ENCODE measurements around the gene NOL9. TPM values are rescaled to one million over a fixed set of nuclear protein-coding genes. Genes with fewer than 3 reads are reported as not detected.
A peak's percentile ranks its signal among the peaks of the same experiment; 100 is the strongest.

Gene NOL9
- total RNA-seq, 1 experiment from 2014 or later: 26.9 TPM

DNA sequence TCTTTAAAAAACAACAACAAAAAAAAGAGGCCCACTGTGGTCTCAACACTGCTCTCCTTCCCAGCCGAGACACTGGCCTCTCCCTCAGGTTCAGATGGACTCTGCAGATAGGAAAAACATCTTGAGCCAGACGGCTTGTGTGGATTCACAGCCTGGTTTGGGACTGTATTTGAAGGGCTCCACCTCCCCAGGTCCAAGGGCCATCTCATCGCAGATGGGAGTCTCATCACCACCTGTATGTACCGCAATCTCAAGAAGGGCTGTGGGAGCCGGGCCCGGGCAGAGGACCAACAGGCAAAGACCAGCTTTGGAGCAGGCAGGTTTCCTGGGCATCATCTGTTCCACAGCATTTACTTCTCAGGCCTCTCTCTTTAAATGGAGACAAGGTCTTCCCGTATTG is 35.7 kb upstream of the NOL9 start:
- no peak for DNase-seq (ENCODE audit: low read depth)

DNA sequence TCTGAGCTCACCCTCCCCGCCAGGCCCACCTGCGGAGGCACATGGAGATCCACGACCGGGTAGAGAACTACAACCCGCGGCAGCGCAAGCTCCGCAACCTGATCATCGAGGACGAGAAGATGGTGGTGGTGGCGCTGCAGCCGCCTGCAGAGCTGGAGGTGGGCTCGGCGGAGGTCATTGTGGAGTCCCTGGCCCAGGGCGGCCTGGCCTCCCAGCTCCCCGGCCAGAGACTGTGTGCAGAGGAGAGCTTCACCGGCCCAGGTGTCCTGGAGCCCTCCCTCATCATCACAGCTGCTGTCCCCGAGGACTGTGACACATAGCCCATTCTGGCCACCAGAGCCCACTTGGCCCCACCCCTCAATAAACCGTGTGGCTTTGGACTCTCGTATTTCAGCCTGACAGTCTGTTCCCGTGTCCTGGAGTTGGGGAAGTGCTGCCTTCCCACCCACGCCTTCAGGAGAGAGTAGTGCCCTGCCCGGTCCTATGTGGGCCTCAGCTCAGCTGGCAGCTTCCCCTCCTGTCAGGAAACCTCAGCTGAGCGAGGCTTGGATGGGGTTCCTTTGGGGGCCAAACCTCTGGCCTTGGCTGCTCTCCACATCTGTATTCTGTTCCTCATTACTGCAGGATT is 34.7 kb upstream of the NOL9 start:
- DNase-seq (ENCODE audit: low read depth): peak; percentile 34

DNA sequence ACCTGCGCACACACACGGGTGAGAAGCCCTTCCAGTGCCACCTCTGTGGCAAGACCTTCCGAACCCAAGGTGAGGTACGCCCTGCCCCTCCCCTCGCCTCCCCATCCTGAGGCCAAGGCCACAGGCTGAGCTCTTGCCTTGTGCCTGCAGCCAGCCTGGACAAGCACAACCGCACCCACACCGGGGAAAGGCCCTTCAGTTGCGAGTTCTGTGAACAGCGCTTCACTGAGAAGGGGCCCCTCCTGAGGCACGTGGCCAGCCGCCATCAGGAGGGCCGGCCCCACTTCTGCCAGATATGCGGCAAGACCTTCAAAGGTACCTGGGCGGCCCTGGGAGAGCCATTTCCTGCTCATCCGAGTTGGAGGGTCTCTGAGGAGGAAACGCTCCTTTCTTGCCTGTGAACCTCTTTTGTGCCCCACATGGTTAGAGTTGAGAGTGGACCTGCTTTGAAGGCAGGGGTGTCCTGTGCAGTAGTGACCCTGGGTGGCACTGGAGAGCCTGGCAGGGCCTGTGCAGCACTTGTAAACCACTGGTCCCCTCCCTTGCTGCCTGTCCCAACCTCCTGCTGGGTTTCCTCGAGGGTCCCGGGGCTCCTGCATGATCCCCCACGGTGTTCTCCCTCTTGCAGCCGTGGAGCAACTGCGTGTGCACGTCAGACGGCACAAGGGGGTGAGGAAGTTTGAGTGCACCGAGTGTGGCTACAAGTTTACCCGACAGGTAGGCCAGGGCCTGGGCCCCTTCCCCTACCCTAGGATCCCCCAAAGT is 34.0 kb upstream of the NOL9 start:
- no peak for DNase-seq (ENCODE audit: low read depth)

DNA sequence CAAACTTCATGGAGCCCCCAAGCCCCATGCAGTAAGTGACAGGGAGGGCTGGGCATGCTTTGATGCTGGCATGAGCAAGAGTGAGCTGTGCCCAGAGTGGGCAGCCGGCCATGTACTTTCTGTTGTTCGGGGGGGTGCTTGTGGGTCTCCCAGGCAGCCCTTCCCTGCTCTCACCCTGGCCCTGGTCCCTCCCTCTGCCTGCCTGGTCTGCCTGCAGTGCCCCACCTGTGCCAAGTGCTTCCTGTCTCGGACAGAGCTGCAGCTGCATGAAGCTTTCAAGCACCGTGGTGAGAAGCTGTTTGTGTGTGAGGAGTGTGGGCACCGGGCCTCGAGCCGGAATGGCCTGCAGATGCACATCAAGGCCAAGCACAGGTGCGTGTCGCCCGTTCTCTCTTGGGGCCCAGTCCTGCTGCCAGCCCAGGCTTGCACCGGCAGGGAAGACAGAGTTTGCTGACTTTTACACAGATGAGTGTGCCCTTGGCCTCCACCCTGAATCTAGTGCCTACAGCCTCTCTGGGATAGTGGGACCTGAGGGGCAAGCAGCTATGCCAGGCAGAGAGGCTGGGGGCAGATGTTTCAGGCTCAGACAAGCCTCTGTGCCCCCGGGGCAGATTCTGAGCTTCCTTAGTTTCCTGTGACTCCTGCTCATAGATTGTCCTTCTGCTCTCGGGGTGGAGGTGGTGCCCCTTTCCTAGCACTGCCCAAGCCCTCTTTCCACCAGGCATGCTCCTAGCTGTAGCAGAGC is 33.1 kb upstream of the NOL9 start:
- peak; percentile 47 for DNase-seq (ENCODE audit: low read depth)

DNA sequence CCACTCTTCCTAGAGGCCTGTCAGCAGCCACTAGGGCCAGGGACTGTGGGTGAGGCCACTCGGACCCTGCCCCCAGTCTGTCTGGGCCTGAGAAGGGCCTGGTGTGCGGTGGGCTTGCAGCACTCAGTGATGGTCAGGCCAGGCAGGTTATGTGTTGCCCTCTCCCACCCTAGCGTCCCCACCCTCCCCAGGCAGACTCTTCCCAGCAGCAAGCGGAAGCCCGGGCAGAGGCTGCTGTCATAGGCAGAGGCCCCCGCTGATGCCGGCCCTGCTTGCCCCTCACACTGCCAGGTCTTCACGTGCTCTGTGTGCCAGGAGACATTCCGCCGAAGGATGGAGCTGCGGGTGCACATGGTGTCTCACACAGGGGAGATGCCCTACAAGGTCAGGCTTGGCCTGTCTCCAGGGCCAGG is 32.1 kb upstream of the NOL9 start:
- DNase-seq (ENCODE audit: low read depth): no peak

DNA sequence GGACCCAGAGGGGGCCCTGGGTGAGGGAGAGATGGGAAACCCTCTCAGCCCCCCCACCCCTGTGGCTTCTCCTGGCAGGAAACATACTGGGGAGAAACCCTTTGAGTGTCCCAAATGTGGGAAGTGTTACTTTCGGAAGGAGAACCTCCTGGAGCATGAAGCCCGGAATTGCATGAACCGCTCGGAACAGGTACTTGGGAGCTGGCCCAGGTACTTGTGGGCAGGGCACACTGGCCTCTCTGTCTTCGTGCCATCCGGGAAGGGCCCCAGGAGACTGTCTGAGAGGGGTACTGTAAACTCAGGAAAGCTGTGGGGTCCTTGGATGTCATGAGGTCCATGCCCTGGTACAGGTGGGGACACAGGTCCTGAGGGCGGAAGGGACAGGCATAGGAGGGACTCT is 31.5 kb upstream of the NOL9 start:
- DNase-seq (ENCODE audit: low read depth): no peak

DNA sequence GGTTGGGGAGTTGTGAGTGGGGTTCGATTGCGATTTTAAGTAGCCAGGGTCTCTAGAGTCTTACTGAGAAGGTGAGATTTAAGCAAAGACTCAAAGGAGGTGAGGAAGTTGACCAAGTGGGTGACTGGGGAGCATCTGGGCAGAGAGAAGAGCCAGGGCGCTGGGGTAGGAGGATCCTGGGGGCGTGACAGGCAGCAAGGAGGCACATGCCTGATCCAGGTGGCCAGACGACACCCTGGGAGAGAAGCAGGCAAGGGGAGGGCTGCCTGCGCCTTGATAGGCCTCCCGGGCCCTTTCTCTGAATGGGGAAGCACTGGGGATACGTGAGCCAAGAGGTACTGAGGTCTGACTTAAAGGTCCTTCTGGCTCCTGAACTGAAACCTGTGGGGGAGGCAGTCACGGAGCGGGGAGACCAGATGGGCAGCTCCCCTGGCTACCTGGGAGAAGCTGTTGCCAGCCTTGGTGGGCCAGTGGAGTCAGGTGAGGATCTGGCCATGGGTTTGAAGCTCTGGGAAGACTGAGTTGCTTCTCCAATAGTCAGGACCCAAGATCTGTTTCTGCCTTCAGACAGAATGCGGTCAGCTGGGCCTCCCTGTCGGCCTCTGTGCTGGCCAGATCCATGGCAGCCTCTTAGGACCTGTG is 30.9 kb upstream of the NOL9 start:
- no peak for DNase-seq (ENCODE audit: low read depth)

DNA sequence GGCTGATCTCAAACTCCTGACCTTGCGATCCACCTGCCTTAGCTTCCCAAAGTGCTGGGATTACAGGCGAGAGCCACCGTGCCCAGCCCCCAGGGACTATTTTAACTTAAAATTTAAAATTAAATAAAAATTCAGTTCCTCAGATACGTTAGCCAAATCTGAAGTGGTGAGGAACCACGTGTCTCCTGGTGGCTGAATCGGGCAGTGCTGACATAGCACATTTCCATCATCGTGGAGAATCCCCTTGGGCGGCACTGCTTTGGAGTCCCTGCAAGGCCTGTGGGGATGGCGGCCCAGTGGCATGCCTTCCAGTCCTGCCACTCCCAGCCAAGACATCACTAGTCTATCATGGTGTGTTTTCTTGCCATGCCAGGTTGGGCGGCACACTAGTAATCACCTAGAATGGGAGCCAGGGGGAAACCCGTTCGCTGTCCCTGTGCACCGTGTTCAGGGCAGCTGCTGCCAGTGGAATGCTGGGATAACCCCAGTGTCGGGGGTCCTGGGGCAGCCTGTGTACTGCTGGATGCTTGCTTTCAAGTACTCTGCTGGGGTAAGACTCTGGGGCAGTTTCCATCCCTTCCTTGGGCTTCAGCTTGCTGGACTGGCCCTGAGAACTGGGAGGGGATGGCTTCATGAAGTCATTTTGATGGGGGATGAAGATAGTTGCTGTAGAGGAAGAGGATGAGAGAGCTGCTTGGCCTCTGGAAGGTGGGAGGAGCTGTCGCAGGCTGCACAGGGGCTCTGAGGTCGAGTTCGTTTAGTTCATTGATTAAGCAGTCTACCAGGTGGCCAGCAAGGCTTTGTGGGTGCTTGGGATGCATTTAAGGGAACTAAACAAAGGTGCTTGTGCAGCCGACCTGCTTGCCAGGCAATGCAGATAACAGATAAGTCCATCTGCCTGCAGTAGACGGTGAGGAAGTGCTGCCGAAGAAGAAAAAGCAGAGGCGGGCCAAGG is 30.1 kb upstream of the NOL9 start:
- DNase-seq (ENCODE audit: low read depth): no peak

DNA sequence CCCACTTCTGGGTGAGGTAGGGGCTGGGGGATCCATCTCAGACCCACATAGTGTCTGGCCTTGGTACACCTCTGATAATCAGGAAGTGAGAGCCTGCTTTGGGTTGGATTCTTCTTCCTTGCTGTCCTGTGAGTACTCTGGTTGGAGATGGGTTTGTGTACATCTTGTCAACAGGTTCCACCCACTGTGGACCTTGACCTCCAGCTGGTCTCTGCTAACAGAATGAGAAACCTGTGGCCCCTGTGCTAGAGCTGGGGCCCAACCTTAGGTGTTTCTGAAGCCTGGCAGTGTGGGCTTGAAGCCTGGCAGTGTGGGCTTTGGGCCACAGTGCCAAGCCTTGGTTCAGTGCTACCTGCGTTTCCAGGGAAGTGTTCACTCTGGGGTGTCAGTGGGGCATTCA is 28.1 kb upstream of the NOL9 start:
- DNase-seq (ENCODE audit: low read depth): no peak

DNA sequence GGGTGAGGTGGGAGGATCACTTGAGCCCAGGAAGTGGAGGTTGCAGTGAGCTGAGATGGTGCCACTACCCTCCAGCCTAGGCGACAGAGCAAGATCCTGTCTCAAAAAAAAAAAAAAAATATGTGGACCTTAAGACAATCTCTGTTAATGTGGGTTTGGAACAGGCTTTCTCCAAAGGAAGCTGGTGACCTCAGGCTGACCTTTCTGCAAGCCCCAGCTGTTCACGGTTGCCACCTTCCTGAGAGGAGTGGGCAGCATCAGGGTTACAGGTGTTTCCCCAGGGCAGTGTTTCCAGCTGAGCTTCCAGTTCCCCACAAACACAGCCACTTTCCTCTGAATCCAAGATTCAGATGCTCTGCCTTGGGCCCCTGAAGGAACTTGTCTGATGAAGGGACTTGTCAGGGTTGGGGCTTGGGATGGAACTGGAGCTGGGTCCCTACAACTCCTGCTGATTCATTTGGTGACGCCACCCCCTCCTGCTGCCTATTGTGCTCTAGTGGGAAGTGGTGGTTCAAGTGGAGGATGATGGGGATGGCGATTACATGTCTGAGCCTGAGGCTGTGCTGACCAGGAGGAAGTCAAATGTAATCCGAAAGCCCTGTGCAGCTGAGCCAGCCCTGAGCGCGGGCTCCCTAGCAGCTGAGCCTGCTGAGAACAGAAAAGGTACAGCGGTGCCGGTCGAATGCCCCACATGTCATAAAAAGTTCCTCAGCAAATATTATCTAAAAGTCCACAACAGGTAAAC is 27.4 kb upstream of the NOL9 start:
- no peak for DNase-seq (ENCODE audit: low read depth)

DNA sequence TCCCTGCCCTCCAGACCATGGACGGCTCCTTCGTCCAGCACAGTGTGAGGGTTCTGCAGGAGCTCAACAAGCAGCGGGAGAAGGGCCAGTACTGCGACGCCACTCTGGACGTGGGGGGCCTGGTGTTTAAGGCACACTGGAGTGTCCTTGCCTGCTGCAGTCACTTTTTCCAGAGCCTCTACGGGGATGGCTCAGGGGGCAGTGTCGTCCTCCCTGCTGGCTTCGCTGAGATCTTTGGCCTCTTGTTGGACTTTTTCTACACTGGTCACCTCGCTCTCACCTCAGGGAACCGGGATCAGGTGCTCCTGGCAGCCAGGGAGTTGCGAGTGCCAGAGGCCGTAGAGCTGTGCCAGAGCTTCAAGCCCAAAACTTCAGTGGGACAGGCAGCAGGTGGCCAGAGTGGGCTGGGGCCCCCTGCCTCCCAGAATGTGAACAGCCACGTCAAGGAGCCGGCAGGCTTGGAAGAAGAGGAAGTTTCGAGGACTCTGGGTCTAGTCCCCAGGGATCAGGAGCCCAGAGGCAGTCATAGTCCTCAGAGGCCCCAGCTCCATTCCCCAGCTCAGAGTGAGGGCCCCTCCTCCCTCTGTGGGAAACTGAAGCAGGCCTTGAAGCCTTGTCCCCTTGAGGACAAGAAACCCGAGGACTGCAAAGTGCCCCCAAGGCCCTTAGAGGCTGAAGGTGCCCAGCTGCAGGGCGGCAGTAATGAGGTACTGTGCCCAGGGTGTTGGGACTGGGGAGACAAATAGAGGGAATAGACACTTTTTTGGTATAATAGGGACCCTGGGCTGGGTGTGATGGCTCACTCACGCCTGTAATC is 26.5 kb upstream of the NOL9 start:
- DNase-seq (ENCODE audit: low read depth): no peak

DNA sequence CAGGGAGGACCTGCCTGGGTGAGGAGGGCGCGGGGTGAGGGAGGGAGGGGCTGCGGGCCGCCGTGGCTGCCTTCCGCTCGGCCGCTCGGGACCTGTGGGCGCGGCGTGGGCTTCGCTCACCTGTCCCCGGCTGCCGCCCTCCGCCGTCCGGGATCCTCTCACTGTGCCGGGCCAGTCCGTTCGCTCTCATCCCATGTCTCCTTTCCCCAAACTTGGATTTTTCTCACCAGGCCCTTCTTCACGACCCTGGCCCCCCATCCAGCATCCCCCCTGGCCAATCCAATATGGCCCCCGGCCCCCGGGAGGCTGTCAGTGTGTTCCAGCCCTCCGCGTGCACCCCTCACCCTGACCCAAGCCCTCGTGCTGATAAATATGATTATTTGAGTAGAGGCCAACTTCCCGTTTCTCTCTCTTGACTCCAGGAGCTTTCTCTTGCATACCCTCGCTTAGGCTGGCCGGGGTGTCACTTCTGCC is 25.8 kb upstream of the NOL9 start:
- DNase-seq (ENCODE audit: low read depth): no peak

DNA sequence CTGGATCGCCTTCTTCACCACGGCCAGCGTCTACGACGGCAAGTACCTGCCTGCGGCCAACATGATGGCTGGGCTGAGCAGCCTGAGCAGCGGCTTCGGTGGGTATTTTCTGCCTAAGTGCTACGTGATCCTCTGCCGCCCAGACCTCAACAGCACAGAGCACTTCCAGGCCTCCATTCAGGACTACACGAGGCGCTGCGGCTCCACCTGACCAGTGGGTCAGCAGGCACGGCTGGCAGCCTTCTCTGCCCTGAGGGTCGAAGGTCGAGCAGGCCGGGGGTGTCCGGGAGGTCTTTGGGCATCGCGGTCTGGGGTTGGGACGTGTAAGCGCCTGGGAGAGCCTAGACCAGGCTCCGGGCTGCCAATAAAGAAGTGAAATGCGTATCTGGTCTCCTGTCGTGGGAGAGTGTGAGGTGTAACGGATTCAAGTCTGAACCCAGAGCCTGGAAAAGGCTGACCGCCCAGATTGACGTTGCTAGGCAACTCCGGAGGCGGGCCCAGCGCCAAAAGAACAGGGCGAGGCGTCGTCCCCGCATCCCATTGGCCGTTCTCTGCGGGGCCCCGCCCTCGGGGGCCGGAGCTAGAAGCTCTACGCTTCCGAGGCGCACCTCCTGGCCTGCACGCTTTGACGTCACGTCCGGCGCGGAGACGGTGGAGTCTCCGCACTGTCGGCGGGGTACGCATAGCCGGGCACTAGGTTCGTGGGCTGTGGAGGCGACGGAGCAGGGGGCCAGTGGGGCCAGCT is 25.2 kb upstream of the NOL9 start, which contains the start of gene ZBTB48:
Gene ZBTB48 (plus strand): TSS at position 621 of the 745 bp plus-strand sequence. CDS start 616 bp downstream, outside the sequence.
- DNase-seq (ENCODE audit: low read depth): peak; percentile 95

DNA sequence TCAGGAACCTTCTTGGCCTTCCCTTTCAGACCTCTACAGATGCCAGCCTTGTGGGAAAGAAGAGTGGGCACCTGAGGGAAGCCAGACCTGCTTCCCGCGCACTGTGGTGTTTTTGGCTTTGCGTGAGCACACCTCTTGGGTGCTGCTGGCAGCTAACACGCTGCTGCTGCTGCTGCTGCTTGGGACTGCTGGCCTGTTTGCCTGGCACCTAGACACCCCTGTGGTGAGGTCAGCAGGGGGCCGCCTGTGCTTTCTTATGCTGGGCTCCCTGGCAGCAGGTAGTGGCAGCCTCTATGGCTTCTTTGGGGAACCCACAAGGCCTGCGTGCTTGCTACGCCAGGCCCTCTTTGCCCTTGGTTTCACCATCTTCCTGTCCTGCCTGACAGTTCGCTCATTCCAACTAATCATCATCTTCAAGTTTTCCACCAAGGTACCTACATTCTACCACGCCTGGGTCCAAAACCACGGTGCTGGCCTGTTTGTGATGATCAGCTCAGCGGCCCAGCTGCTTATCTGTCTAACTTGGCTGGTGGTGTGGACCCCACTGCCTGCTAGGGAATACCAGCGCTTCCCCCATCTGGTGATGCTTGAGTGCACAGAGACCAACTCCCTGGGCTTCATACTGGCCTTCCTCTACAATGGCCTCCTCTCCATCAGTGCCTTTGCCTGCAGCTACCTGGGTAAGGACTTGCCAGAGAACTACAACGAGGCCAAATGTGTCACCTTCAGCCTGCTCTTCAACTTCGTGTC is 24.5 kb upstream of the NOL9 start:
- no peak for DNase-seq (ENCODE audit: low read depth)

DNA sequence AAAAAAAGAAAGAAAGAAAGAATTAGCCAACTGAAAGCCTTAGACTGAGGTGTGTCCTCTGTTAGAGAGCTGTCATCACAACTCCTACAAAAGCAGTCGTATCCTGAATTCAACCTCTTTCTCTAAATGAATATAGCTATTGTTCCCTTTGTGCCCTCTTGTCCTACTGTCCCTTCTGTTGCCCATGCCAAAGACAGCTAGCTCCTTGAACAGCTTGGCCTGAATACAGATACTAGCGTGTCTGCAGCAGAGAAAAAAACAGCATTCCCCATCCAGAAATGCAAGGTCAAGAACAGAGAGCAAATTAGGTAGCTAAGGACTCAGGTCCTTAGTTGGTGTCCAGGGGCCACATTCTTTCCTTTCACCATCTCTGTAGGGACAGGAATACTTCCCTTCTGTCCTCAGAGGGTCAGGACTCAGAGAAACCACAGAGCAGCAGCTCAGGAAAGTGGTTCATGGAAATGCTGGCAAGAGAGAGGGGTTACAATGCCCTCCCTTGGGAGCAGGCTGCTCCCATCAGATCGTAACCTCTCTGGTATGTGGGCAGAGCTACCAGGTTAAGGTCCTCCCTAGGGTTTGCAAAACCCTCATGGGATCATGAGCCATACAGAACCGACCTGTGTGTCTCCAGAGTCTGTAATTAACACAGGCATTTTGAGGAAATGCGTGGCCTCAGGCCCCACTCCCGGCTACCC is 23.7 kb upstream of the NOL9 start:
- DNase-seq (ENCODE audit: low read depth): peak; percentile 50

DNA sequence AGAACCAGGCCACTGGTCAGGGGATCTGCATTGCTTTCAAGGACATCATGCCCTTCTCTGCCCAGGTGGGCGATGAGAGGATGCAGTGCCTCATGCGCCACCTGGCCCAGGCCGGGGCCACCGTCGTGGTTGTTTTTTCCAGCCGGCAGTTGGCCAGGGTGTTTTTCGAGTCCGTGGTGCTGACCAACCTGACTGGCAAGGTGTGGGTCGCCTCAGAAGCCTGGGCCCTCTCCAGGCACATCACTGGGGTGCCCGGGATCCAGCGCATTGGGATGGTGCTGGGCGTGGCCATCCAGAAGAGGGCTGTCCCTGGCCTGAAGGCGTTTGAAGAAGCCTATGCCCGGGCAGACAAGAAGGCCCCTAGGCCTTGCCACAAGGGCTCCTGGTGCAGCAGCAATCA is 20.5 kb upstream of the NOL9 start:
- DNase-seq (ENCODE audit: low read depth): no peak

DNA sequence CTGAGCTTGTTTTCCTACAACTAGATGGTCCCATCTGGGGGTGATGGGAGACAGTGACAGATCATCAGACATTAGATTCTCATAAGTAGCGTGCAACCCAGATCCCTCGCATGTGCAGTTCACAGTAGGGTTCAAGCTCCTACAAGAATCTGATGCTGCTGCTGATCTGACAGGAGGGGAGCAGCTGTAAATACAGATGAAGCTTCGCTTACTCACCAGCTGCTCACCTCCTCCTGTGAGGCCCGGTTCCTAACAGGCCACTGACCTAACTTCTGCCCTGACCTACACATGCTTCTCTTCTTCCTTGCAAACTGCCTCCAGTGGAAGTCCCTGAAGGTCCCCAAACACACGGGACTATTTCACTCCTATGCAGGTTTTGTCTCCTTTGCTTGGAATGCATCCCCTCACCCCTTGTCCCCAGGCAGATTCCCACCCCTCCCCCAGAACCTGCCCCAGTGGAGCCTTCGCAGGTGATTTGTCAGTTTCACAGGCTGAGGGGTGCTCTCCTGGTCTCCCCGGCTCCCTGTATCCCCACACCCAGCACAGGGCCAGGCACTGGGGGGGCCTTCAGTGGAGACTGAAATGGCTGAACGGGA is 19.8 kb upstream of the NOL9 start:
- peak; percentile 80 for DNase-seq (ENCODE audit: low read depth)
